ENCODE measurements around the gene MAP4K2. TPM values are rescaled to one million over a fixed set of nuclear protein-coding genes. Genes with fewer than 3 reads are reported as not detected.

Gene MAP4K2
- total RNA-seq, 1 experiment from 2014 or later = 24.5 TPM

DNA sequence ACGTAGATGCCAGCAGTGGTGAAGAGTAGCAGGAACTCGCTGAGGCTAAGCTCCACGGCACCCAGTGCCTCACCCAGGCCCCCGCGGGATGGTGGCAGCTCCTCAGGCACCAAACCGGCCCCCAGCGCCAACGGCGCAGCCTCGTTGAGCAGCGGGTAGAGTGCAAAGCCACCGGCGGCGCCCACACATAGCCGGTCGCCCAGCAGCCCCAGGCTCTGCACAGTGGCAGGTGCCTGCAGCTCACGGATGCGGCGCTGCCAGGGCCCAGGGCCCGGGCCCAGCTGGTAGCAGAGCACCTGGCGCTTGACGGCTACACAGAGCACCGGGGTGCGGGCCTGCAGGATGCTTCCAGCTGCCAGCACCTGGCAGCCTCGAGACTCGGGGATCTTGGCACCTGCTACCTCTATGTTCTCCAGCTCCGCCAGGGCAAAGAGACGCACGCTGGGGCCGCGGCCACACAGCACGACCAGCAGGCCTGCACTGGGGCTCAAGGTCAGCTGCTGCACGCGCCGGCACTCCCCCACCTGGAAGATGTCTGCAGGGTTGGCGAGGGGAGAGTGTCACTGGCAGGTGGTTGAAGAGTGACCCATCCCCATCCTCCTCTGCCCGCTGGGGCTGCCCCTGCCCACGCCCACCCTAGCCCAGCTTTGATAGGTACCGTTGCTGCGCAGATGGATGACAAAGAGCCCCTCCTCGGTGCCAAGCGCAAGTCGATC lies 26.7 kb upstream of the MAP4K2 start:
- peaks cover 8% of the 10 kb centered on the region; the same call in 1 of the 2 replicates for H3K36me3 Mint-ChIP-seq
- no peak overlapping the region for H3K4me3 Mint-ChIP-seq
- no peaks in the 10 kb centered on the region for H3K27me3 Mint-ChIP-seq (ENCODE audit: low read depth)
- ChIA-PET POLR2A (no interaction called here), CTCF (interaction anchor here (0.9 to 1.1 kb wide), 4 partner anchors 26 to 249 kb away, joined by 3 to 7 read pairs (median 3); no protein-coding TSS in a partner anchor)
- DNase-seq (ENCODE audit: low spot score) = no peak
- ATAC-seq = no peak
- no peak overlapping the region for H3K27ac Mint-ChIP-seq
- no peaks in the 10 kb centered on the region for H3K9me3 Mint-ChIP-seq
- TF ChIP-seq, protein P1, sequence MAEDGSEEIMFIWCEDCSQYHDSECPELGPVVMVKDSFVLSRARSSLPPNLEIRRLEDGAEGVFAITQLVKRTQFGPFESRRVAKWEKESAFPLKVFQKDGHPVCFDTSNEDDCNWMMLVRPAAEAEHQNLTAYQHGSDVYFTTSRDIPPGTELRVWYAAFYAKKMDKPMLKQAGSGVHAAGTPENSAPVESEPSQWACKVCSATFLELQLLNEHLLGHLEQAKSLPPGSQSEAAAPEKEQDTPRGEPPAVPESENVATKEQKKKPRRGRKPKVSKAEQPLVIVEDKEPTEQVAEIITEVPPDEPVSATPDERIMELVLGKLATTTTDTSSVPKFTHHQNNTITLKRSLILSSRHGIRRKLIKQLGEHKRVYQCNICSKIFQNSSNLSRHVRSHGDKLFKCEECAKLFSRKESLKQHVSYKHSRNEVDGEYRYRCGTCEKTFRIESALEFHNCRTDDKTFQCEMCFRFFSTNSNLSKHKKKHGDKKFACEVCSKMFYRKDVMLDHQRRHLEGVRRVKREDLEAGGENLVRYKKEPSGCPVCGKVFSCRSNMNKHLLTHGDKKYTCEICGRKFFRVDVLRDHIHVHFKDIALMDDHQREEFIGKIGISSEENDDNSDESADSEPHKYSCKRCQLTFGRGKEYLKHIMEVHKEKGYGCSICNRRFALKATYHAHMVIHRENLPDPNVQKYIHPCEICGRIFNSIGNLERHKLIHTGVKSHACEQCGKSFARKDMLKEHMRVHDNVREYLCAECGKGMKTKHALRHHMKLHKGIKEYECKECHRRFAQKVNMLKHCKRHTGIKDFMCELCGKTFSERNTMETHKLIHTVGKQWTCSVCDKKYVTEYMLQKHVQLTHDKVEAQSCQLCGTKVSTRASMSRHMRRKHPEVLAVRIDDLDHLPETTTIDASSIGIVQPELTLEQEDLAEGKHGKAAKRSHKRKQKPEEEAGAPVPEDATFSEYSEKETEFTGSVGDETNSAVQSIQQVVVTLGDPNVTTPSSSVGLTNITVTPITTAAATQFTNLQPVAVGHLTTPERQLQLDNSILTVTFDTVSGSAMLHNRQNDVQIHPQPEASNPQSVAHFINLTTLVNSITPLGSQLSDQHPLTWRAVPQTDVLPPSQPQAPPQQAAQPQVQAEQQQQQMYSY (CRISPR knock-in tag; IDR thresholded peaks at IDR 0.05) = no peak
- no peak for TF ChIP-seq RELA (CRISPR knock-in tag; IDR thresholded peaks at IDR 0.05; ENCODE audit: borderline replicate concordance)
- no peak for TF ChIP-seq ZBTB43 (CRISPR knock-in tag; IDR thresholded peaks at IDR 0.05)
- no peak for TF ChIP-seq E2F5 (CRISPR knock-in tag; IDR thresholded peaks at IDR 0.05)
- TF ChIP-seq, protein P2, sequence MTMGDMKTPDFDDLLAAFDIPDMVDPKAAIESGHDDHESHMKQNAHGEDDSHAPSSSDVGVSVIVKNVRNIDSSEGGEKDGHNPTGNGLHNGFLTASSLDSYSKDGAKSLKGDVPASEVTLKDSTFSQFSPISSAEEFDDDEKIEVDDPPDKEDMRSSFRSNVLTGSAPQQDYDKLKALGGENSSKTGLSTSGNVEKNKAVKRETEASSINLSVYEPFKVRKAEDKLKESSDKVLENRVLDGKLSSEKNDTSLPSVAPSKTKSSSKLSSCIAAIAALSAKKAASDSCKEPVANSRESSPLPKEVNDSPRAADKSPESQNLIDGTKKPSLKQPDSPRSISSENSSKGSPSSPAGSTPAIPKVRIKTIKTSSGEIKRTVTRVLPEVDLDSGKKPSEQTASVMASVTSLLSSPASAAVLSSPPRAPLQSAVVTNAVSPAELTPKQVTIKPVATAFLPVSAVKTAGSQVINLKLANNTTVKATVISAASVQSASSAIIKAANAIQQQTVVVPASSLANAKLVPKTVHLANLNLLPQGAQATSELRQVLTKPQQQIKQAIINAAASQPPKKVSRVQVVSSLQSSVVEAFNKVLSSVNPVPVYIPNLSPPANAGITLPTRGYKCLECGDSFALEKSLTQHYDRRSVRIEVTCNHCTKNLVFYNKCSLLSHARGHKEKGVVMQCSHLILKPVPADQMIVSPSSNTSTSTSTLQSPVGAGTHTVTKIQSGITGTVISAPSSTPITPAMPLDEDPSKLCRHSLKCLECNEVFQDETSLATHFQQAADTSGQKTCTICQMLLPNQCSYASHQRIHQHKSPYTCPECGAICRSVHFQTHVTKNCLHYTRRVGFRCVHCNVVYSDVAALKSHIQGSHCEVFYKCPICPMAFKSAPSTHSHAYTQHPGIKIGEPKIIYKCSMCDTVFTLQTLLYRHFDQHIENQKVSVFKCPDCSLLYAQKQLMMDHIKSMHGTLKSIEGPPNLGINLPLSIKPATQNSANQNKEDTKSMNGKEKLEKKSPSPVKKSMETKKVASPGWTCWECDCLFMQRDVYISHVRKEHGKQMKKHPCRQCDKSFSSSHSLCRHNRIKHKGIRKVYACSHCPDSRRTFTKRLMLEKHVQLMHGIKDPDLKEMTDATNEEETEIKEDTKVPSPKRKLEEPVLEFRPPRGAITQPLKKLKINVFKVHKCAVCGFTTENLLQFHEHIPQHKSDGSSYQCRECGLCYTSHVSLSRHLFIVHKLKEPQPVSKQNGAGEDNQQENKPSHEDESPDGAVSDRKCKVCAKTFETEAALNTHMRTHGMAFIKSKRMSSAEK (CRISPR knock-in tag; IDR thresholded peaks at IDR 0.05; ENCODE audit: borderline replicate concordance) = no peak
- no peak for TF ChIP-seq USF2 (CRISPR knock-in tag; IDR thresholded peaks at IDR 0.05)
- no peak for TF ChIP-seq SMAD3 (CRISPR knock-in tag; IDR thresholded peaks at IDR 0.05; ENCODE audit: borderline replicate concordance)
- TF ChIP-seq HMGA2 (CRISPR knock-in tag; IDR thresholded peaks at IDR 0.05) = no peak
- TF ChIP-seq NFATC4 (CRISPR knock-in tag; IDR thresholded peaks at IDR 0.05) = no peak
- TF ChIP-seq E2F4 (CRISPR knock-in tag; IDR thresholded peaks at IDR 0.05; ENCODE audit: borderline replicate concordance, low read depth) = no peak
- no peak for TF ChIP-seq ATF1 (CRISPR knock-in tag; IDR thresholded peaks at IDR 0.05)
- no peak for TF ChIP-seq MYBL2 (CRISPR knock-in tag; IDR thresholded peaks at IDR 0.05)
- TF ChIP-seq IRF2 (CRISPR knock-in tag; IDR thresholded peaks at IDR 0.05; ENCODE audit: borderline replicate concordance, low read depth) = no peak
- no peak for TF ChIP-seq NR1H2 (CRISPR knock-in tag; IDR thresholded peaks at IDR 0.05)
- TF ChIP-seq ZNF281 (CRISPR knock-in tag; IDR thresholded peaks at IDR 0.05) = no peak
- TF ChIP-seq TEAD1 (CRISPR knock-in tag; IDR thresholded peaks at IDR 0.05) = no peak
- TF ChIP-seq OVOL2 (CRISPR knock-in tag; IDR thresholded peaks at IDR 0.05; ENCODE audit: borderline replicate concordance) = no peak
- no peaks in the 10 kb centered on the region for H3K4me1 Mint-ChIP-seq
